NCI-H748 treated with DMSO at 0.1 percent for 48 hours (cell line): ENCODE data around the gene SPNS2.

Source experiments
- DNase-seq: peaks from one replicate; lab custom pipeline; 2025; lab: John Stamatoyannopoulos, UW

SPNS2 gene

GRCh38 chr17:4536742-4537411 lies 38.2 kb downstream of the SPNS2 start:
- no peak for DNase-seq

- DNase-seq, result no peak
Observed at GRCh38 chr17:4537451-4538235, 39.0 kb downstream of the SPNS2 start.

- DNase-seq, result no peak
Observed at GRCh38 chr17:4538236-4539002, 39.7 kb downstream of the SPNS2 start.

- DNase-seq, result no peak
Observed at GRCh38 chr17:4539025-4539424, 40.3 kb downstream of the SPNS2 start.

GRCh38 chr17:4539576-4540223 lies 41.0 kb downstream of the SPNS2 start:
- DNase-seq, result no peak

GRCh38 chr17:4540224-4540651 lies 41.6 kb downstream of the SPNS2 start:
- no peak for DNase-seq

- DNase-seq, result no peak
Observed at GRCh38 chr17:4540687-4541327, 42.1 kb downstream of the SPNS2 start.

GRCh38 chr17:4541328-4542002 lies 42.8 kb downstream of the SPNS2 start:
- no peak for DNase-seq

- no peak for DNase-seq
Observed at GRCh38 chr17:4542003-4542725, 43.5 kb downstream of the SPNS2 start.

GRCh38 chr17:4542726-4543191 lies 44.1 kb downstream of the SPNS2 start:
- no peak for DNase-seq

- no peak for DNase-seq
Observed at GRCh38 chr17:4543557-4544026, 44.9 kb downstream of the SPNS2 start.

GRCh38 chr17:4544135-4544950 lies 45.7 kb downstream of the SPNS2 start:
- no peak for DNase-seq

- DNase-seq, result no peak
Observed at GRCh38 chr17:4544951-4545216, 46.2 kb downstream of the SPNS2 start.

GRCh38 chr17:4545217-4545951 lies 46.7 kb downstream of the SPNS2 start:
- no peak for DNase-seq

GRCh38 chr17:4547118-4547906 lies 48.6 kb downstream of the SPNS2 start:
- DNase-seq, result no peak

GRCh38 chr17:4548061-4548461 lies 49.4 kb downstream of the SPNS2 start:
- DNase-seq, result no peak

- DNase-seq, result no peak
Observed at GRCh38 chr17:4548721-4549531, 50.2 kb downstream of the SPNS2 start.
